Gastrocnemius medialis (tissue), 4 donors: Measurements from ENCODE around the gene TBC1D25. TPM values are rescaled to one million over a fixed set of nuclear protein-coding genes. Genes with fewer than 3 reads are reported as not detected.

Source experiments
- ATAC-seq, 2 donors: fragments of 150-250 bp; one replicate each; pipeline ENCODE4 v1.9.1; 2016
- DNase-seq, 2 donors: peaks; one replicate each; pipeline ENCODE4 v3.0.0-alpha.2; 2019
- H3K27ac ChIP-seq, 4 donors: fragments of 200-600 bp; sonication (generic); 1 replicate in 1 of 4; 2 replicates in 3 of 4; pipeline ENCODE4 v1.5.1; 2016 to 2018; ENCODE audit warnings: mild to moderate bottlenecking in 2 of 4, moderate library complexity in 1 of 4
- H3K27me3 ChIP-seq, 3 donors: fragments of 200-600 bp; sonication (generic) in 2 of 3; 1 replicate in 1 of 3; 2 replicates in 2 of 3; pipeline versions ENCODE4 v1.5.1 to v1.6.0; 2016 to 2019; ENCODE audit warnings: mild to moderate bottlenecking in 1 of 3, moderate library complexity in 1 of 3
- H3K36me3 ChIP-seq, 2 donors: fragments of 200-600 bp; sonication (generic) in 1 of 2; one replicate each; pipeline ENCODE4 v1.5.1; 2017 to 2018
- H3K4me1 ChIP-seq, 2 donors: fragments of 200-600 bp; sonication (generic) in 1 of 2; one replicate each; pipeline ENCODE4 v1.5.1; 2016 to 2017; ENCODE audit warnings: mild to moderate bottlenecking in 2 of 2
- H3K4me3 ChIP-seq, 4 donors: fragments of 200-600 bp; sonication (generic) in 3 of 4; 1 replicate in 1 of 4; 2 replicates in 3 of 4; pipeline ENCODE4 v1.5.1; 2016 to 2019; ENCODE audit warnings: mild to moderate bottlenecking in 2 of 4
- H3K9me3 ChIP-seq, 3 donors: fragments of 200-600 bp; sonication (generic) in 2 of 3; 1 replicate in 1 of 3; 2 replicates in 2 of 3; pipeline ENCODE4 v1.5.1; 2016 to 2019
- CTCF ChIP-seq, 5 experiments: fragments of 450-650 bp in 3 of 5; fragments of 200-600 bp in 2 of 5; sonication (generic) in 2 of 5; IDR thresholded peaks in 4 of 5; conservative IDR thresholded peaks in 1 of 5; 1 replicate in 4 of 5; 2 replicates in 1 of 5; pipeline ENCODE4 v1.5.1; 2016 to 2019; ENCODE audit warnings: antibody characterized with exemption in 5 of 5, mild to moderate bottlenecking in 3 of 5, moderate library complexity in 3 of 5
- POLR2A ChIP-seq, 2 donors: fragments of 450-650 bp; IDR thresholded peaks; one replicate each; pipeline ENCODE4 v1.6.1; 2017; ENCODE audit warnings: antibody characterized with exemption in 2 of 2, mild to moderate bottlenecking in 2 of 2, moderate library complexity in 2 of 2
- in situ Hi-C, 4 donors: fragments of 200-750 bp; cut with MboI; loops; one replicate each; pipeline versions ENCODE4 v1.15.0 to v1.8.0; 2017; ENCODE audit warnings: low sequenced_read_pairs in 4 of 4
- intact Hi-C: fragments of 100-400 bp; cut with DNase I; formaldehyde crosslinking; loops from one replicate; pipeline ENCODE4 v1.15.1; 2023; ENCODE audit warnings: low total_unique reads
- total RNA-seq, 4 donors: library from RNA; depleted of rRNA; stranded (reverse); fragments of >200 nt; gene quantifications; one replicate each; pipeline versions ENCODE4 v1.1.0 to v1.2.3, GENCODE V29; 2016

Gene TBC1D25
- total RNA-seq, 4 donors from 2014 or later, result 10.3 to 14.8 (median 11.9) TPM

- Histone ChIP-seq H3K9me3 (no peaks in the 10 kb centered on the region), H3K4me3 (no peak overlapping the region), H3K36me3 (peaks cover 0 to 50% of the 10 kb centered on the region in 2 donors), H3K27ac (no peak overlapping the region), H3K4me1 (no peaks in the 10 kb centered on the region), H3K27me3 (no peaks in the 10 kb centered on the region)
- intact Hi-C loops, result no loop called here
- ATAC-seq (no peak), DNase-seq (no peak)
- in situ Hi-C loops, result no loop called here
- no peak for TF ChIP-seq CTCF (IDR thresholded peaks at IDR 0.05 in 4 of 5, conservative IDR thresholded peaks at IDR 0.05 in 1 of 5)
- no peak for TF ChIP-seq POLR2A (IDR thresholded peaks at IDR 0.05)
Measured at GRCh38 chrX:48604701-48605100, 65.2 kb downstream of the TBC1D25 start.

GRCh38 chrX:48606091-48606490 lies 66.6 kb downstream of the TBC1D25 start:
- H3K36me3 ChIP-seq, result peaks cover 0 to 38% of the 10 kb centered on the region in 2 donors
- no peak overlapping the region for H3K4me3 ChIP-seq
- no peak for TF ChIP-seq POLR2A (IDR thresholded peaks at IDR 0.05)
- TF ChIP-seq CTCF (IDR thresholded peaks at IDR 0.05 in 4 of 5, conservative IDR thresholded peaks at IDR 0.05 in 1 of 5), result no peak
- intact Hi-C loops, result no loop called here
- H3K27ac ChIP-seq, result no peak overlapping the region
- H3K4me1 ChIP-seq, result no peaks in the 10 kb centered on the region
- H3K27me3 ChIP-seq, result no peaks in the 10 kb centered on the region
- no peak for ATAC-seq
- no peak for DNase-seq
- no peaks in the 10 kb centered on the region for H3K9me3 ChIP-seq
- in situ Hi-C loops, result no loop called here

- no peaks in the 10 kb centered on the region for H3K36me3 ChIP-seq
- no peaks in the 10 kb centered on the region for H3K4me1 ChIP-seq
- H3K27ac ChIP-seq, result no peak overlapping the region
- H3K27me3 ChIP-seq, result no peaks in the 10 kb centered on the region
- in situ Hi-C loops, result no loop called here
- H3K4me3 ChIP-seq, result no peak overlapping the region
- H3K9me3 ChIP-seq, result no peaks in the 10 kb centered on the region
- DNase-seq (no peak), ATAC-seq (no peak)
- intact Hi-C loops, result no loop called here
- TF ChIP-seq POLR2A (IDR thresholded peaks at IDR 0.05) (no peak), CTCF (IDR thresholded peaks at IDR 0.05 in 4 of 5, conservative IDR thresholded peaks at IDR 0.05 in 1 of 5) (no peak)
Measured at GRCh38 chrX:48611703-48612102, 72.2 kb downstream of the TBC1D25 start.

Other genes starting within 250 kb of the TBC1D25 start
- not detected for gene SSX3, start 183.0 kb upstream of the TBC1D25 start, total RNA-seq
- gene SSX4, start 156.2 kb upstream of the TBC1D25 start, total RNA-seq, result not detected
- not detected for gene SSX4B, start 127.8 kb upstream of the TBC1D25 start, total RNA-seq
- under 1 TPM in 2 of 4 donors, not detected in 2; 0.46 to 0.69 TPM for gene SLC38A5, start 69.5 kb upstream of the TBC1D25 start, total RNA-seq
- 10 to 100 TPM; 31.4 to 47.7 (median 38.2) TPM for gene FTSJ1, start 63.5 kb upstream of the TBC1D25 start, total RNA-seq
- 10 to 100 TPM; 11.4 to 18.7 (median 12.3) TPM for gene PORCN, start 30.7 kb upstream of the TBC1D25 start, total RNA-seq
- 1 to 10 TPM; 2.7 to 5.3 (median 4.3) TPM for gene EBP, start 17.9 kb upstream of the TBC1D25 start, total RNA-seq
- 10 to 100 TPM; 49.2 to 92.1 (median 59.9) TPM for gene RBM3, start 34.8 kb downstream of the TBC1D25 start, total RNA-seq
- gene WDR13, start 57.8 kb downstream of the TBC1D25 start, total RNA-seq, result 100 to 1,000 TPM in 3 of 4 donors, 10 to 100 TPM in 1; 82.7 to 143 (median 133) TPM
- gene WAS, start 144.1 kb downstream of the TBC1D25 start, total RNA-seq, result 1 to 10 TPM; 1.8 to 2.7 (median 2.5) TPM
- gene SUV39H1, start 157.0 kb downstream of the TBC1D25 start, total RNA-seq, result 1 to 10 TPM; 1.7 to 6.1 (median 3.3) TPM
- not detected for gene GLOD5, start 222.0 kb downstream of the TBC1D25 start, total RNA-seq
- not detected for gene GATA1, start 246.9 kb downstream of the TBC1D25 start, total RNA-seq